ENCODE results near the gene SLC43A3.

The SLC43A3 gene

DNA sequence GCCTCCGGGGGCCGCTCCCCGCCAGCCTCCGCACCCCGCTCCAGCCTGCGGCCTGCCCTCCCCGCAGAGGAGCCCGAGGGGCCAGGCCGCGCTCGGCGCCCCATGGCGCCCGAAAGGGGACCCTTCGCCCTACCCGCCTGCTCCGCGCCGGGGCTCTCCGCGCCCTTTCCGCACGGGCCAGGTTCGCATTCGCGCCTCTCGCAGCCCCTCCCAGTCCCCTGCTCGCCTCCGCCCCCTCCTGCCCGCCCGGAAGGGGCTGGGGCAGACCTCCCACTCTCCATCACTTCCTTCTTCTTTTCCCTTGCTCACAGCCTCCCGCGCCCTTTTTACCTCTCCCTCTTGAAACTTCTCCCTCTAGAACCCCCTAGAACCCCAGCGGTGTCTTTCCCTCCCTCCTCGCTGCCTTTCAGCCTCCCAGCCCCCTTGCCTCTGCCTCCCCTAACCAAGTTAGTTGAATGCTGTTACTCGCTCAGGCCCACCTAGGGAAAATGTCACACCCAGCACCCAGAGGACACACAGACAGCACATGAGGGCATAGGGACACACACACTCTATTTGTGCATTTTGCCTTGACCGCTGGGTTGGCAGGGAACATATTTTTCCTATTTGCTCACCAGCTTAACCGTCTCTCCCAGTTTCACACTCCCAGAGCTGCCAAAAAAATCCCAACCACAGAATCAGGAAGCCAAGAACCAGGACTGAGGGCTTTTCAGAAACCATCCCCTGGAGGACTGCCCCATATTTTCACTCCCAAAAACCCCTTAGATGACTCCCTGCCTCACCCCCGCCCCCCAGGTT, at the start of gene SLC43A3:
Gene SLC43A3, minus strand, starts transcription at position 193 of the 798 bp plus-strand sequence. CDS start 949 bp downstream, outside the sequence.
- DNase-seq (ENCODE audit: low spot score): peak; percentile 79
- in situ Hi-C loops (cut with MboI; ENCODE audit: low pct_unique_long_range_greater_than_20kb, low sequenced_read_pairs, unreplicated experiment): no loop called here
- TF ChIP-seq, protein P1, sequence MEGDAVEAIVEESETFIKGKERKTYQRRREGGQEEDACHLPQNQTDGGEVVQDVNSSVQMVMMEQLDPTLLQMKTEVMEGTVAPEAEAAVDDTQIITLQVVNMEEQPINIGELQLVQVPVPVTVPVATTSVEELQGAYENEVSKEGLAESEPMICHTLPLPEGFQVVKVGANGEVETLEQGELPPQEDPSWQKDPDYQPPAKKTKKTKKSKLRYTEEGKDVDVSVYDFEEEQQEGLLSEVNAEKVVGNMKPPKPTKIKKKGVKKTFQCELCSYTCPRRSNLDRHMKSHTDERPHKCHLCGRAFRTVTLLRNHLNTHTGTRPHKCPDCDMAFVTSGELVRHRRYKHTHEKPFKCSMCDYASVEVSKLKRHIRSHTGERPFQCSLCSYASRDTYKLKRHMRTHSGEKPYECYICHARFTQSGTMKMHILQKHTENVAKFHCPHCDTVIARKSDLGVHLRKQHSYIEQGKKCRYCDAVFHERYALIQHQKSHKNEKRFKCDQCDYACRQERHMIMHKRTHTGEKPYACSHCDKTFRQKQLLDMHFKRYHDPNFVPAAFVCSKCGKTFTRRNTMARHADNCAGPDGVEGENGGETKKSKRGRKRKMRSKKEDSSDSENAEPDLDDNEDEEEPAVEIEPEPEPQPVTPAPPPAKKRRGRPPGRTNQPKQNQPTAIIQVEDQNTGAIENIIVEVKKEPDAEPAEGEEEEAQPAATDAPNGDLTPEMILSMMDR (IDR thresholded peaks at IDR 0.05; ENCODE audit: extremely low read depth, insufficient read depth, missing control alignments): no peak

DNA sequence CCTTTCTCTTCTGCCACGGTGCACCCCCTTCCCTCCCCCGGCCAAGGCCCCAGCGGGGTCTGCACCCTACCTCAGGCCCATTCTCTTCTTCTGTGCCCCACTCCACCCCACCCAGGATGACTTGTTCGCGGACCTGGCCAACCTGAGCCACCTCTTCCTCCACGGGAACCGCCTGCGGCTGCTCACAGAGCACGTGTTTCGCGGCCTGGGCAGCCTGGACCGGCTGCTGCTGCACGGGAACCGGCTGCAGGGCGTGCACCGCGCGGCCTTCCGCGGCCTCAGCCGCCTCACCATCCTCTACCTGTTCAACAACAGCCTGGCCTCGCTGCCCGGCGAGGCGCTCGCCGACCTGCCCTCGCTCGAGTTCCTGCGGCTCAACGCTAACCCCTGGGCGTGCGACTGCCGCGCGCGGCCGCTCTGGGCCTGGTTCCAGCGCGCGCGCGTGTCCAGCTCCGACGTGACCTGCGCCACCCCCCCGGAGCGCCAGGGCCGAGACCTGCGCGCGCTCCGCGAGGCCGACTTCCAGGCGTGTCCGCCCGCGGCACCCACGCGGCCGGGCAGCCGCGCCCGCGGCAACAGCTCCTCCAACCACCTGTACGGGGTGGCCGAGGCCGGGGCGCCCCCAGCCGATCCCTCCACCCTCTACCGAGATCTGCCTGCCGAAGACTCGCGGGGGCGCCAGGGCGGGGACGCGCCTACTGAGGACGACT, 49.3 kb upstream of the SLC43A3 start:
- DNase-seq (ENCODE audit: low spot score): peak; percentile 68
- TF ChIP-seq, protein P1 (IDR thresholded peaks at IDR 0.05; ENCODE audit: extremely low read depth, insufficient read depth, missing control alignments): no peak
- in situ Hi-C loops (cut with MboI; ENCODE audit: low pct_unique_long_range_greater_than_20kb, low sequenced_read_pairs, unreplicated experiment): no loop called here

DNA sequence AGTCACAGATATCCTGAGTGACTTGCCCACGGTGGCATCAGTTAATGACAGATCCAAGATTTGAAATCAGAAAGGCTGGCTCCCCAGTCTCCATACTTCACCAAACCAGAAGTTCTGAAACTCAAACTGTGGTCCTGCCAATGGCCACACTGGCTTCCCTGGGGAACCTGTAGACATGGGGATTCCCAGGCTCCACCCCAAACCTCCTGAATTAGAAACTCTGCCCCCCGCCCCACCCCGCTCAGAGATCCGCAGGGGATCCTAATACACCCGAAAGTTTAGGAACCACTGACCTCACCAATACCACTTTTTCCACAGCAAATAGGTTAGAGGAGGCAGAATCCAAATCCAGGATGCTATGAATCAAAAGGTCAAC, 48.7 kb upstream of the SLC43A3 start:
- TF ChIP-seq, protein P1 (IDR thresholded peaks at IDR 0.05; ENCODE audit: extremely low read depth, insufficient read depth, missing control alignments): no peak
- in situ Hi-C loops (cut with MboI; ENCODE audit: low pct_unique_long_range_greater_than_20kb, low sequenced_read_pairs, unreplicated experiment): no loop called here
- DNase-seq (ENCODE audit: low spot score): no peak

DNA sequence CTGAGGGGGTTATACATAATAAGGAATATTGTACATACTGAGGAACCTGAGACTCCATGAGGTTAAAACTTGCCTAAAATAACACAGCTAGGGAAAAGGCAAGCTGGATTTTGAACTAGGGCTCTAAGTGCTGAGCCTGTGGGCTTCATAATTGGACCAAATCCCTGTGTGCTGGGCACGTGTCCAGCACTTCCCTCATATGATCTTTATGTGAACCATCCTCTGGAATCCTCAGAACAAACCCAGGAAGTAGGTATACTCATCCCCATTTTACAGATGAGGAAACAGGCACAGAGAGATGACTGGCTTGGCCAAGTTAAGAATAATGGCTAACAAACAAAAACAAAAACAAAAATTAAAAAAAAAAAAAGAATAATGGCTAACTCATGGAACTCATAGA, 48.3 kb upstream of the SLC43A3 start:
- in situ Hi-C loops (cut with MboI; ENCODE audit: low pct_unique_long_range_greater_than_20kb, low sequenced_read_pairs, unreplicated experiment): no loop called here
- DNase-seq (ENCODE audit: low spot score): no peak
- TF ChIP-seq, protein P1 (IDR thresholded peaks at IDR 0.05; ENCODE audit: extremely low read depth, insufficient read depth, missing control alignments): no peak

DNA sequence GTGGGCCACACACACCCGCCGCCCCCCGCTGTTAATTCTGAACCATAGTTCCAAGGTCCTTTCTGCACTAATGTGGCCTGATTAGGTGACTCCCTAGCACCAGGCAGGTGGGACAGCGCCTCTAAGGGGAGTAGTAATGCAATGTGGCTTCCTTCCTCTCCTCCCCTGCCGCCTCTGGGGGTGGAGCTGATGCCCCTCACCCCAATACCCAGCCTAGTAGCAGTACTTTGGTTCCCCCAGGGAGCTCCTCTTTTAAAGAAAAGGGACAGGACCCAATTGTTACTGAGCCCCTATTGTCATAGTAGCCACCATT, 47.8 kb upstream of the SLC43A3 start:
- TF ChIP-seq, protein P1 (IDR thresholded peaks at IDR 0.05; ENCODE audit: extremely low read depth, insufficient read depth, missing control alignments): no peak
- in situ Hi-C loops (cut with MboI; ENCODE audit: low pct_unique_long_range_greater_than_20kb, low sequenced_read_pairs, unreplicated experiment): no loop called here
- DNase-seq (ENCODE audit: low spot score): no peak

DNA sequence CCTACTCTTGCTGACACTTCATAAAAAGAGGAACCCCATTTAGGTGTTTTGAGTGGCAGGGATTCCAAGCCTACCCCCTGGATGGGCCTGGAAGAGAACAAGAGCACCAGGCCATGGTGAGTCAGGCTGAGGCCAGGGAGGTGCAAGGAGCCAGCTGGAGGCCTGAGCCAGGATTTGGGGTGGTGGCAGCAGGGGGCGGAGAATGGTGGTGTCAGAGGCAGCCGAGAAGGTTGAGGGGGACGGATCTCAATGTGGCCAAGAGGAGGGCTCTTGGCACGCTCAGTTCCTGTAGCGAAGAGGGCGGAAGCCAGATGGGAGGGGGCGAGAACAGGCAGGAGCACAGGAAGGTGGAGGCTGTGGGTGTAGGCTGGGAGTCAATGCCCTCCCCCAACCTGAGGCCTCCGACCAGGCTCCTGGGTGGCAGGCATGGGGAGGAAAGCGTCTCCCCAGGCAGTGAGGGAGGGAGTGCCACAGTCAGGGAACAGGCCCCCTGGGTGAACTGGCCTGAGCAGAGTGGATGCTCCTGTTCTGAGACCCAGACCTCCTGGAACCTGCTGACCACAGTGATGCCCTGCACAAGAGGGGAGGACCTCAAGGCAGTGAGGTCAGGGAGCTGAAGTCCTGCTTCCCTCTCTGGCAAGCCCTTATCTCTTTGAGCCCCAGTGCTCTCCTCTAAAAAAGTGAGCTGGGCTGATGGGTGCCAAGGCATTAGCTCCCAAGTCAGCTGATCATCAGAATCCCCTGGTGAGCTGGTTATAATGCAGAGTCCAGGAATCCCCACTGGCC, 47.3 kb upstream of the SLC43A3 start:
- DNase-seq (ENCODE audit: low spot score): no peak
- TF ChIP-seq, protein P1 (IDR thresholded peaks at IDR 0.05; ENCODE audit: extremely low read depth, insufficient read depth, missing control alignments): no peak
- in situ Hi-C loops (cut with MboI; ENCODE audit: low pct_unique_long_range_greater_than_20kb, low sequenced_read_pairs, unreplicated experiment): no loop called here

Measured in GM13977 (cell line).